Fibroblast of villous mesenchyme (primary cell): ENCODE measurements around the gene IL12RB2. TPM values are rescaled to one million over a fixed set of nuclear protein-coding genes. Genes with fewer than 3 reads are reported as not detected.
"Not testable (repeated sequence)": the region's sequence is repeated elsewhere in the genome, so short reads cannot be mapped to it uniquely, and the experiment has no call there.

Source experiments
- DNase-seq: peaks from one replicate; pipeline ENCODE4 v3.0.0-alpha.2; 2010; ENCODE audit warnings: low read depth
- H3K4me3 ChIP-seq: 2 replicates; pipeline ENCODE4 v1.5.1; 2011; ENCODE audit warnings: low read depth, mild to moderate bottlenecking, low read length
- total RNA-seq: library from RNA; depleted of rRNA; stranded (reverse); fragments of >200 nt; gene quantifications from 2 replicates; pipeline ENCODE4 v1.2.3, GENCODE V29; 2012
- TF ChIP-seq, protein P1 (sequence below): IDR thresholded peaks from 2 replicates; pipeline ENCODE4 v1.5.1; 2012; ENCODE audit warnings: low read depth, mild to moderate bottlenecking, low read length; ENCODE audit not compliant: insufficient read depth

Gene IL12RB2
- total RNA-seq, 1 donor: not detected

DNA sequence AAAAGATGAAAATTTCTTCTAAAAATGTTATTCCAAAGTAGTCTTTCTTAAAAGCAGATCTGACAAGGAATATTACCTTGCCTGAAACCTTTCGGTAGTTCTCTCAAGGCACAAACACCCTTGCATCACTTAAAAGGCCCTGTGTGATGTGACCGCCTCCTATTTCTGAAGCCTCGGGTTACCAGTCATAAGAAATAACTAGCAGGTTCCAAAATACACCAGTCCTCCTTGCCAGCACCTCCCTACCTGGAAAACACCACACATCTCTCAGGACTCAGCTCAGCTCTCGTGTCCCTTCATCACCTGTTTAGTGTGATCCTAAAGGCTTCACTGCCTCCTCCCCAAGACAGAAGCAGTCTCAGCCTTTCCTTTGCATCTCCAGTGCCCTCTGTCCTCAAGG is 86.9 kb downstream of the IL12RB2 start:
- TF ChIP-seq, protein P1, sequence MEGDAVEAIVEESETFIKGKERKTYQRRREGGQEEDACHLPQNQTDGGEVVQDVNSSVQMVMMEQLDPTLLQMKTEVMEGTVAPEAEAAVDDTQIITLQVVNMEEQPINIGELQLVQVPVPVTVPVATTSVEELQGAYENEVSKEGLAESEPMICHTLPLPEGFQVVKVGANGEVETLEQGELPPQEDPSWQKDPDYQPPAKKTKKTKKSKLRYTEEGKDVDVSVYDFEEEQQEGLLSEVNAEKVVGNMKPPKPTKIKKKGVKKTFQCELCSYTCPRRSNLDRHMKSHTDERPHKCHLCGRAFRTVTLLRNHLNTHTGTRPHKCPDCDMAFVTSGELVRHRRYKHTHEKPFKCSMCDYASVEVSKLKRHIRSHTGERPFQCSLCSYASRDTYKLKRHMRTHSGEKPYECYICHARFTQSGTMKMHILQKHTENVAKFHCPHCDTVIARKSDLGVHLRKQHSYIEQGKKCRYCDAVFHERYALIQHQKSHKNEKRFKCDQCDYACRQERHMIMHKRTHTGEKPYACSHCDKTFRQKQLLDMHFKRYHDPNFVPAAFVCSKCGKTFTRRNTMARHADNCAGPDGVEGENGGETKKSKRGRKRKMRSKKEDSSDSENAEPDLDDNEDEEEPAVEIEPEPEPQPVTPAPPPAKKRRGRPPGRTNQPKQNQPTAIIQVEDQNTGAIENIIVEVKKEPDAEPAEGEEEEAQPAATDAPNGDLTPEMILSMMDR: no peak
- DNase-seq: no peak
- no peak overlapping the region for H3K4me3 ChIP-seq

DNA sequence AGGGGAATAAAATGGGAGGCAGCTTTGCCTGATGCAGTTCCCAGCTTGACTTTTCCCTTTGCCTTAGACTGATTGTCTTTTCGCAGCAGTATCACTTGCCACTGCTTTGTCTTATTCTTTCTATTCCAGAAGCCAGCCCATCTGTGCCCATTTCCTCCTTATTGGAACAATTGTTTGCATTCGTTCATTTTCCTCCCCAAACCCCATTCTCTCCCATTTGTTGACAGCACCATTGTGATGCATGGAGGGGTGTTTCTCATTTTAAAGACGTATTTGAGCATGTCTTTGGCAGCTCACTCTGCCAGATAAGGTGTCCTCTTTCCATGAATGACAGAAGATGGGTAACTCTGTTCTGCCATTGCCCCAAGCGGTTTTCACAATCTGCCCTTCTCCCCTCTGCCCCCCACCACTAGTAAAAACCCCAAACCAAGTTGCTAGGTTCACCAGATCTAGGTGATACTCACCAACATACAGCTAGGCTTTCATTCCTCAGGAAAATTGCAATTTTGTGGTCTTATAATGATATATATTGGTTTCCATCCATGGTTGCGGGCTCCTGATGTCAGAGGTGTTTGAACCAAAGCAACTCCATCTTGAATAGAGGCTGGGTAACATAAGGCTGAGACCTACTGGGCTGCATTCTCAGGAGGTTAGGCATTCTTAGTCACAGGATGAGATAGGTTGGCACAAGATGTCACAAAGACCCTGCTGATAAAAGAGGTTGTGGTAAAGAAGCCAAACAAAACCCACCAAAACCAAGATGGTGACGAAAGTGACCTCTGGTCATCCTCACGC is 91.7 kb downstream of the IL12RB2 start:
- H3K4me3 ChIP-seq: no peak overlapping the region
- TF ChIP-seq, protein P1: no peak
- no peak for DNase-seq

DNA sequence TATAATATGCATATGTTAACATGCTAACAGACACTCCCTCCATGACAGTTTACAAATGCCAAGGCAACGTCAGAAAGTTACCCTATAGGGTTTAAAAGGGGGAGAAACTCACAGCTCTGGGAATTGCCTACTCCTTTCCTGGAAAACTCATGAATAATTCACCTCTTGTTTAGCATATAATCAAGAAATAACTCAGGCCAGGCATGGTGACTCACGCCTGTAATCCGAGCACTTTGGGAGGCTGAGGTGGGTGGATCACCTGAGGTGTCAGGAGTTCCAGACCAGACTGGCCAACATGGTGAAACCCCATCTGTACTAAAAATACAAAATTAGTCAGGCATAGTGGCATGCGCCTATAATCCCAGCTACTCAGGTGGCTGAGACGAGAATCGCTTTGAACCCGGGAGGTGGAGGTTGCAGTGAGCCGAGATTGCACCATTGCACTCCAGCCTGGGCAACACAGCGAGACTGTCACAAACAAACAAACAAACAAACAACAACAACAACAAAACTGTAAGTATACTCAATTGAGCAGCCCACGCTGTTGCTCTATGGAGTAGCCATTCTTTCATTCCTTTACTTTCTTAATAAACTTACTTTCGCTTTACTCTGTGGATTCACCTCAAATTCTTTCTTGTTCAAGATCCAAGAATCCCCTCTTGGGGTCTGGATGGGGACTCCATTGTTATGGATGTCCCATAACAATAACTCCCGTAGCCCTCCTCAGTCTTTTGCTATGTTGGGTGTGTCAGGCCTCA is 92.5 kb downstream of the IL12RB2 start:
- H3K4me3 ChIP-seq, DNase-seq: not testable (repeated sequence)

DNA sequence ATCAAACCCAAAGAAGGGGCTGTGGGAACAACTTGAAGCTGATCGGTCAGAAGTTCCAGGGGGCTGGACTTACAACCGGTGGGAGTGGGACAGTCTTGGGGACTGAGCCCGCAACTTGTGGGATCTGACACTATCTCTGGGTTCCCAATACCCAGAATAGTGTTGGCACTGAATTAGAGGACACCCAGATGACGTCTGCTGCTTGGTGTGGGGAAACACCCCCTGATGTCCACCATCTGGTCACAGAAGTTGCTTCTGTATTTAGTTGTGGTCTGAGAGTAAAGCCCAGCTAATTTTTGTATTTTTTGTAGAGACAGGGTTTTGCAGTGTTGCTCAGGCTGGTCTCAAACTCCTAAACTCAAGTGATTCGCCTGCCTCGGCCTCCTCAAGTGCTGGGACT is 93.8 kb downstream of the IL12RB2 start:
- H3K4me3 ChIP-seq: no peak overlapping the region
- DNase-seq: no peak
- TF ChIP-seq, protein P1: no peak

DNA sequence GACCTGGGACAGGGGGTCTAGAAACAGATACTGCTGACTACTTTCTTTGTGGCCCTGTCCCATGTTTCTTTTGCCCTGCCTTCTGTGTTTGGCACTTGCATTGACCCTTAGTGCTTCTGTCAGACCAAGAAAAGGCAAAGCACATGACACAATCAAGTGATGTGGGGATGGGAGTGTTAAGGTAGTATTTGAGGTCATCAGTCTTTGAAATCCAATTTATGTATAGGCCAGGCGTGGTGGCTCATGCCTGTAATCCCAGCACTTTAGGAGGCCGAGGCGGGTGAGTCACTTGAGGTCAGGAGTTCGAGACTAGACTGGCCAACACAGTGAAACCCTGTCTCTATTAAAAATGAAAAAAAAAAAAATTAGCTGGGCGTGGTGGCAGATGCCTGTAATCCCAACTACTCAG is 96.5 kb downstream of the IL12RB2 start:
- peak; percentile 50 for DNase-seq
- TF ChIP-seq, protein P1: no peak
- no peak overlapping the region for H3K4me3 ChIP-seq

DNA sequence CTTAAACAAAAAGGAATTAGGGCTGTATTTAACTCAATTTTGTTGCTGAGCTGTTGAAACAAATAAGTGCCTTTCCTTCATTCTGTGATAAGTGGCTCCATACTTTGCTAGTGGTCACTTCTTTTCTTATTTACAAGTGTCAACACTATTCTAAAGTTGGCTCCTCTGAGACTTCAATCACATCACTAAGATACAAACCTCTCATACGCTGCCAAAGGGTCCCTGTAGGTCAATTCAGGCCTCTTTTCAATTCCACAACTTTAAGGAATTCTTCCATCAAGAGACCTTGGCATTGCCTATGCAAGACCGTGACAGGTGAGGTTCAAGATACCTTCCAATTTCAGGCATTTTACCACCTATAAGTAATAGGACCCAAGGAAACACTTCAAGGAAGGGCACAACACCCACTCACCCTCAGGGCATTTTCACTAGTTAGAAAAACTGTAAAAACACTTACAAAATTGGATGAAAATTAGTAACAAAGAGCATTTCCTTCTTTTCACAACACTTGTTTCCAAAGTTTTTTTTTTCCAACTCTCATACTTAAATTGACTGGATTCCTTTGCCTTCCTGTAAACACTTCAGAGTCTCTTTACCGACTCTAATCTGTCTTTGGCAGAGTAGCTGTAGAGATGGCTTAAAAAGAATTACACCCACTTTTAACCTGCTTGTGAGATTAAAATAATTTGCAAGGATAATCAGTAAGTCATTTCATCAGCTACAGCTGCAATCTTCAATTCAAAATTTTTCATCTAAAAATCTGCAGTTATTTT is 98.0 kb downstream of the IL12RB2 start:
- no peak overlapping the region for H3K4me3 ChIP-seq
- TF ChIP-seq, protein P1: no peak
- no peak for DNase-seq

DNA sequence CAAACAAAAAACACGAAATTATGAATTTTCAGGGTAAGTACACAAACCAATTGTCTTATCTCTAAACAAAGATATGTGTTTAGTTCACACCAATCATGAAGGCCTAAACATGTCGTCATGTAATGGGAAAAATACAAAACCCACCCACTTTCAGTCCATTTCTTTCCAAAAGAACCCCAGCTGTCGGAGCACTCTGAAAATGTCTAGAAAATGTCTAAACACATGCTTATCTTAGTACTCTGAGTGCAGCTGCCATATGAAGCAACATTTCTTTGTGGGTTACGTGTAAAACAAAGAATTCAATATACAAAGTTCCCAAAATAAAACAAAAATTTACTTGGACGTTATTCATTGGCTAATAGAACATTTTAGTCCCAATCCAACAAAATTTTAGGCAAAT is 99.8 kb downstream of the IL12RB2 start:
- TF ChIP-seq, protein P1: no peak
- peak; percentile 92 for DNase-seq
- no peak overlapping the region for H3K4me3 ChIP-seq
